SKM-1 (cell line): ENCODE data around the gene IL1RAPL2.

Source experiments
- DNase-seq: peaks from one replicate; lab custom pipeline; 2025; ENCODE audit not compliant: unreplicated experiment; lab: John Stamatoyannopoulos, UW

Gene IL1RAPL2

DNA sequence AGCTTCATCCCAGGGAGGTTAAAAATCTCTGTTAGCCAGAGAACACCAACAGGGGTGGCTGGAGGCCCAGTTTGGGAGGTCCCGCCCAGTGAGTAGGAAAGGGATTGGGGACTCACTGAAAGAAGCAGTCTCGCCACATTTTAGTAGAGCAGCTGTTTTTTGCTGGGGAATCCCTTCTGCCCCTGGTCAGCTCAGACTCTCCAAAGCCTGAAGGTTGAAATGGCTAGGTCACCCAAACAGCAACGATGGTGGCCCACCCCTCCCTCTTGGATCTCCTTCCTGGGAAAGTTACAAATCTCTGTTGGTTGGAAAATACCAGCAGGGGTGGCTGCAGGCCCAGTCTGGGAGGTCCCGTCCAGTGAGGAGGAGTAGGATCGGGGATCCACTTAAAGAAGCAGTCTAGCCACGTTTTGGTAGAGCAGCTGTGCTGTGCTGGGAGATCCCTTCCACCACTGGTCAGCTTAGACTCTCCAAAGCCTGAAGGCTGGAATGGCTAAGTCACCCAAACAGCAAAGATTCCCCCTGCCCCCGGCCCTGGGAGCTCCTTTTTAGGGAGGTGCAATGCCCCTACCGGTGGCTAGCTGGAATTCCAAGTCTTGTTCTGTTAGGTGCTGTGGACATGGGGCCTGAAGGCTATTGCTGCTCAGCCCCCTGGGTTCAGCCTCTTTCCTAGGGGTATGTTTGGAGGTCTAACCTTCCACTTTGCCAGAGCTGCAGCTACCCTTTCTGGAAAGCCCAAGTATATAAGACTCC lies 694.5 kb downstream of the IL1RAPL2 start:
- DNase-seq: no peak

DNA sequence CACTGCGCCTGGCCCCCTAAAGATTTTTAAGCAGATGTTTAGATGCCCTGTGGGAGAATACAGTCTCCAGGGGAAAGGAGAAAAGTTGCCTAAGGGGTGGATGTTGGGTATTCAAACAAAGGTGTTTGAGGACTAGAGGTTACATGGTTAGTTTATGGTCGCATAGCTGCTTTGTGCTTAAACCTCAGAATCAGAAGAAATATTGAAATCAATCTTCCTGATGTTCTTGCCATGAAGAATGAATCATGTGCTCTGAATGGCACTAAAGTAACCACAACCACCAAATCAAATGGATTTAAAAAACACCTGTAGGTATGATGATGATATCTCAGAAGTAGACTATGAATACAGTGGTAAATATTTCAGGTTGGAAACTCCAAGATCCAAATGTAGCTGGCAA lies 697.2 kb downstream of the IL1RAPL2 start:
- DNase-seq: no peak

- DNase-seq: no peak
Observed at GRCh38 chrX:105263801-105264200, 697.8 kb downstream of the IL1RAPL2 start.

DNA sequence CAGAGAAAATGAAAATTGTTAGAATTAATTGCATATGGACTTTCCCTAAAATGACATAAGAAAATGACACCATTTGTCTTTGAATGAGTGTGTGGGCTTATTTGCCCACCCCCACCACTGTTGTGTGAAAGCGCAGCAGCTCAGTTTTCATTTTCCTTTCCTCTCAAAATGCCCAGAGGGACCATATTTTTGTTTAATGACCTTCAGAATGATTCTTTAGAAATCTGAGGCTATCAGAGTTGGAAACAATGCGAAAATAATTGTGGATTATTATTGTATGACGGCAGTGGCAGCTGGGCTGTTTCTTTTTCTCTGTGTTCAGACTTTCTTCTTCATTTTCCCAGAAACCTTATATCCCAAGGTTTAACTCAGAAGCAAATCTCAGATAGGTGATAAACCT lies 699.1 kb downstream of the IL1RAPL2 start:
- no peak for DNase-seq

DNA sequence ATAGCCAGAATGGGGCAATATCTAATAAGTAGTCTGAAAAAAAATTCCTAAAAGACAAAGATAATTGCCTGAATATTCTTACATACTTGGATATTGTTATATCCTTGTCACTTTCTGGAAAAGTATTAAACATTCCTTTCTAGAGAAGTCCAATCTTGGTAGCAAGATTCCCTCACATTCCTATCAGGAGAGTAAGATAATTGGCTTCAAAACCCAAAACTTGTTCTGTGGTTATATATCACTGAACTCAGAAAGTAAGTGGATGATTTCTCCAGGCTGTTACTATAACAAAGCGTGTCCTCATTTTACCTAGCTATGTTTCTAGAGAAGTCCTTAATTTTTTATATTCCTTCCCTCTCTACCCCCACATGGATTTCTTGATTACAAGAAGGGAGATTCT lies 700.5 kb downstream of the IL1RAPL2 start:
- no peak for DNase-seq

- DNase-seq: no peak
Observed at GRCh38 chrX:105267167-105267566, 701.2 kb downstream of the IL1RAPL2 start.

DNA sequence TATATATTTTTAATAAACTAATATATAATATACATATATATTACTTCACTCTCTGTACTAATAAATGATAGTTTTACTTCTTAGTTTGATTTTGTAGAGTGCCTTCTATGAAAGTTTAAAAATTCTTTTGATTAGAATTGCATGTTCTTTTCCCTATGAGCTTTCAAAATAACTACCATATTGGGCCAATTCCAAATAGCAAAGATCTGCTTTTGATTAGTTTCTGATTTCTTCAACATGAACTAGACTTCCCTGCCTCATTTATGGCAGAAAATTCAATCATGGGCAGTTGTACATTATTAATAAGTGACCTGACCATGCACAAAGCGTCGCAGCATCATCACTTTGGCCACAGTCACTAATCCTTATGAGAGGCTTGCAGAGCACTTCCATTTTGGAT lies 703.4 kb downstream of the IL1RAPL2 start:
- DNase-seq: no peak

DNA sequence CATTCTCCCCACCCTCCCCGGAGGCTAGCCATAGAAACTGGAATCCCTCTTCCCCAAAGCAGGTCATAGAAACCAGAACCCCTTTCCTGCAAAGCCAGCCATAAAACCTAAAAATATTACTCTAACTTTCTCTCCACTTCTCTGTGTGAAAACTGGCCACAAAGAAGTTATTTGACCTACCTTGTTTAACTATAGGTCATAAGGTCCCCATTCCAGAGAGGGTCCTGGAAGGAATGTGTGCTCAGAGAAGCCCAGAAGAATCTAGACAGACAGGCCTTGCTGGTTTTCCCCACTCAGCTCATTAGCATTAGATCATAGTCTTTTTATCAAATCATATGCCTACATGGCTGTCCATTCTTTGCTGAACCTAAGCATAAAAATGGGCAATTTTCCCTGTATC lies 707.3 kb downstream of the IL1RAPL2 start:
- no peak for DNase-seq

DNA sequence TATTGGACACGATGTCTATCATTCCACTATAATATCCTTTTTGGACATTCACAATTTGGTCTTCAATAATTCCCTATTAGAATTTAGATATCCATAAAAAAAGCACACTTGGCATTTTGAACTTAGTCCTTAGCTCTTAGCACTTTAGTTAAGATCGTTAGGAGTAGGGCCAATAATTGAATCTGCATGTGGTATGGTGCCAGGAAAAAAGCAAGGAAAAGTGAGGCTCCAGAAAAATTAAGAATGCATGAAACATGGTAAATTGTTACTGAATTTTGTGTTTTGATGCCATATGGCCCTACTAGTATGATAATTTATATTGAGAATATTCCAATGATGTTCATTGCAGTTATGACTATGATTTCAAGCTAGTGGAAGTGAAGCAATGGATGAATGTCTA lies 708.1 kb downstream of the IL1RAPL2 start:
- no peak for DNase-seq

DNA sequence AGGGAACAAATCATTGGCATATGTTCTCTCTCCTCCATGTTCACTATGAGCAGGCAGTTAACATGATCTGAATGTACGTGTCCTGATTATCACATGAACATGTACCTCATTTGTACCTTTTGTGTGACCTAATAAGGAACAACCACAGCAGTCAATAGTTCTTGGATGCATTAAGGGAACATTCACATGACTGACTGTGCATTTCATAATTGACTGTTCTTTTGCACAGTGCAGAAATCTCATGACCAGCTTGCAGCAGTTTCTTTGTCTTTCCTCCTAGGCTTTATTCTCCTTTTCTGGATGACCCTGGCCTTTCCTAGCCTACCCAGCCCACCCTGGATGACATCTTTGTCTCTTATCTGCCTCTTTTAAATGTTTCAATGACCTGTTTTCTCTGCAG lies 711.1 kb downstream of the IL1RAPL2 start:
- DNase-seq: no peak

DNA sequence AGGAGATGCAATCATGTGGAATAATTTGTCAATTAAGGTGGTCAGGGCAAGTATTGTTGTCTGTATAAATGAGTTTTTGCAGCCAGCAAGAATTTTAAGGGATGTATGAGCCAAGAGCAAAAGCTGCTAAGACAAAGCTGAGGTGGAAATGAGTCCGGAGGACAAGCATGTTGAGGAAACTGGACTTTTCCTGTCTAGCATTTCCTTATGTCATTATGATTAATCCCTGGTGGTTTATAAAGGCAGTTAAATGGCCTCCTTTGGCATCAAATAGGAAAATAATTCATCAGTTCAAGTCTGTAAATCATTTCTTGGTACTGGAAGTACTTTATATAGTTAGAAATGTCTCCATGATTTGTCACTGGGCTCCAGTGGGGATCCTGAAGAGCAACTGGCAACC lies 716.1 kb downstream of the IL1RAPL2 start:
- DNase-seq: no peak

DNA sequence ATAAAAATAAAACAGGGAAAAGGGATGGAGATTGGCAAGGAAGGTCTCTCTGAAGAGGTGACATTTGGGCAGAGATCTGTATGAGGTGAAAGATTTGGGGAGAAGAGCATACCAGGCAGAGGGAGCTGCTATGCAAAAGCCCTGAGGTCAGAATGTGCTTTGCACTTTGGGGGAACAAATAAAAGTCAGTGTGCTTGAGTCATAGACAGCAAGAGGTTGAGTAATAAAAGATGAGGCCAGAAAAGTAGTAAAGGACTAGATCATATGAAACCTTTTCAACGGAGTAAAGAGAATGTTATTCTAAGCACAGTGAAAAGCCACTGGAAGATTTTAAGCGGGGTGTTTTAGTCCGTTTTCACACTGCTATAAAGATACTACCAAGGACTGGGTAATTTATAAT lies 731.0 kb downstream of the IL1RAPL2 start:
- DNase-seq: no peak

GRCh38 chrX:105299286-105299685 lies 733.3 kb downstream of the IL1RAPL2 start:
- no peak for DNase-seq

GRCh38 chrX:105302246-105302645 lies 736.2 kb downstream of the IL1RAPL2 start:
- no peak for DNase-seq

DNA sequence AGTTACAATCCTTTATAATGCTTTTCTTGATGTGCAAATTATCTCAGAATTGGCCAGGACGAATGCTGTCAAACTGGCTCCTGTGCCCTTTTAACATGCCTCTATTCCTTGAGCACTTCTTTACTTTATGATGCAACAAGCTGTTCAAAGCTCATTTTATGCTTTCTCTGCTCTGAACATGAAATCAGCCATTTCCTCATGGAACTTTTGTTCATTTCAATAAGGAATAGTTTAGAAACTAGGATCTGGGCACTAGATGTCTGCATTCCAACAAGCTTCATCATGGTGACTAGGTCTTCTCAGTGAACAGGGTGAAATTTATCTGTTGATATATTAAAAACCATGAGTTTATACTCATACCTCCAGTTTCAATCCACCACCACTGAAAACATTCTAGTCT lies 741.8 kb downstream of the IL1RAPL2 start:
- DNase-seq: no peak

GRCh38 chrX:105313596-105313995 lies 747.6 kb downstream of the IL1RAPL2 start:
- no peak for DNase-seq

GRCh38 chrX:105314458-105314857 lies 748.5 kb downstream of the IL1RAPL2 start:
- no peak for DNase-seq

- DNase-seq: no peak
Observed at GRCh38 chrX:105315248-105315647, 749.2 kb downstream of the IL1RAPL2 start.

GRCh38 chrX:105317117-105317516 lies 751.1 kb downstream of the IL1RAPL2 start:
- no peak for DNase-seq

DNA sequence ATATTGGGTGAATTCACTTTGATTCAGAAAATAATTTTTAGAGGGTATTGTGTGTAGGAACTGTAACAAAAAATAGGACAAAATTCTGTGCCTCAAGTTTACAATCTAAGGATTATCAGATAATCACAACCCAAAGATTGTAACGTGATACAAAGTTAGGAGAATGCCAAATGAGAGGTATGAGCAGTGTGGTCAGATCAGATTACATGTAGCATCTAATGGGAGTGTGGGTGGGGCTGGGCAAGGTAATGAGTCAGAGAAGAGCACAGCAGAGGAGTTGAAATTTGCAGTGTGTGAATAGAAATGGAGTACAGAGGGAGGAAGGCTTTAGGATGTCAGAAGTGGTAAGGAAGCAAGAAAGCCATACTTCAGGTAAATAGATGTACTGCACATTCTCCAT lies 757.9 kb downstream of the IL1RAPL2 start:
- DNase-seq: no peak

DNA sequence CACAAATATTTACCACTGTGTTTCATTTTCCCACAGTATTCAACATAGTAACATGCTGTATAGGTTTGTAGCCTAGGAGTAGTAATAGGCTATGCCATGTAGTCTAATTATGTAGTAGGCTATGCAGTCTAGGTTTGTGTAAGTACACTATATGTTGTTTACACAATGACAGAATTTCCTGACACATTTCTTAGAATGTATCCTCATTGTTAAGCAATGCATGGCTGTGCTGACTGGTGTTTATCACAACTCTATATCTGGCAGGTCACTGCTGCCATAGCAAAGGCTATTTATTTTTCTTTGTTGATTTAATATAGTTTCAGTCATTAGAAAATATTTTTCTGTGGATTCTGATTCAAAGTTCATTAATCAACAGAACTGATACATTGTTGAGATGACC lies 762.8 kb downstream of the IL1RAPL2 start:
- no peak for DNase-seq

DNA sequence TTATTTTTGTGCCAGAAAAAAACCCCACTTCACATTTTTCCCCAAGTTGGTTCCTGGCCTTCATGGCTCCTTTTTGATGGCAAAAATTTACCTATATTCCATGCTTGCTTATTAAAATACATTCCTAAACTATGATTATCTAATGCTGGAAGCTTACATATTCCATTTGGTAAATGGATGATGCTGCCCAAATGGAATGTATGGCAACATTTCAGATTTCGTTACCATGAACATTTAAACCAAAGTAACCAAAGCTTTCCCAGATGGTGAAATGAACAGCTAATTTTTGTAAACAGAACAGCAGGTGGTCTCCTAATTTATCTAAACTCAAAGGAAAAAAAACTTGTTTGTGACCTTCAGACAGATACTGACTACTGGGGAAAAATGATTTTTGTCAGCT lies 765.2 kb downstream of the IL1RAPL2 start:
- no peak for DNase-seq

DNA sequence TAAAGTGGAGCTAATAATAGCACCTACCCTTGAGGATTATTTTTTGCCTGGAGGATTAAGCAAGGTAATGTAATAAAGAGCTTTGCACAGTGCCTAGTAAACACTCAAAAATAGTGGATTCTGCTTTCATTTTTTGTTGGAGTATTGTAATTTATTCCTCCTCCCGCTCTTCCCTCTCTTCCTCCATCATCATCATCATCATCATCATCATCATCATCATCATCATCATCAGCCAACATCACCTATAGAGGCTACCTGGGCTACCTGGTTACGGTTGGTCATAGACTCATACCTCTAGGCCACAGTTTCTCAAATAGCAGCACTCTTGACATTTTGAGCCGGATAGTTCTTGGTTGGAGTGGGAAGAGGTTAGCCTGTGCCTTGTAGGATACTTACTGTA lies 781.4 kb downstream of the IL1RAPL2 start:
- DNase-seq: no peak
